Tibial nerve (tissue), 4 donors: ENCODE results near the gene IFITM5.

Experiments
- CTCF ChIP-seq, 5 experiments: fragments of 200-600 bp in 3 of 5; fragments of 450-650 bp in 2 of 5; sonication (generic) in 3 of 5; IDR thresholded peaks; one replicate each; pipeline ENCODE4 v1.5.1; 2016 to 2019; ENCODE audit warnings: antibody characterized with exemption in 5 of 5, mild to moderate bottlenecking in 3 of 5, moderate library complexity in 2 of 5
- EP300 ChIP-seq, 2 donors: sonication (generic); formaldehyde crosslinking; IDR thresholded peaks; one replicate each; pipeline ENCODE4 v1.6.1; 2017; ENCODE audit warnings: antibody characterized with exemption in 2 of 2, mild to moderate bottlenecking in 1 of 2
- POLR2A ChIP-seq, 2 donors: fragments of 450-650 bp; IDR thresholded peaks; one replicate each; pipeline ENCODE4 v1.6.1; 2017; ENCODE audit warnings: antibody characterized with exemption in 2 of 2, mild to moderate bottlenecking in 2 of 2, moderate library complexity in 2 of 2

- TF ChIP-seq EP300 (IDR thresholded peaks at IDR 0.05) (no peak), CTCF (IDR thresholded peaks at IDR 0.05) (no peak), POLR2A (IDR thresholded peaks at IDR 0.05) (no peak)
Observed at GRCh38 chr11:305844-306211, 6.5 kb upstream of the IFITM5 start.
